Stimulated activated CD4-positive, alpha-beta T cell treated with anti-CD3 and anti-CD28 coated beads, TNF-alpha, amount 100 ng/mL, for 48 hours (primary cell): ENCODE measurements around the gene DNAH7.
"Not testable (repeated sequence)": the region's sequence is repeated elsewhere in the genome, so short reads cannot be mapped to it uniquely, and the experiment has no call there.

ENCODE experiments used
- DNase-seq, 3 donors: peaks; one replicate each; pipeline ENCODE4 v3.0.0-alpha.2; 2020; ENCODE audit warnings: low read depth in 3 of 3

The DNAH7 gene

GRCh38 chr2:195721042-195721441 is 347.6 kb downstream of the DNAH7 start:
- no peak for DNase-seq

DNA sequence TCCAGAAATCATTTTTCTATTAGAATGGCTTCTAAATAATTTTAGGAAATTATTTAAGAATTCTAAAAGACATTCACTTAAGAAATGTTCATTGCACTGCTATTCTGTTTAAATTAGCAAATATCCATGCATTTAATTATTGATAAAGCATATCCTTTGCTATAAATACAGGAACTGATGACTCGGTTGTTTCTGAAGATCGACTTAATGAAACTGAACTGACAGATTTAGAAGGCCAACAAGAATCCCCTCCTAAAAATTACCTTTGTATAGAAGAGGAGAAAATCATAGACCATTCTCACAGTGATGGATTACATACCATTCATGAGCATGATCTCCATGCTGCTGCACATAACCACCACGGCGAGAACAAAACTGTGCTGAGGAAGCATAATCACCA is 352.2 kb downstream of the DNAH7 start:
- DNase-seq, result no peak

GRCh38 chr2:195711478-195711877 is 357.2 kb downstream of the DNAH7 start:
- DNase-seq, result no peak

- no peak for DNase-seq
Observed at GRCh38 chr2:195709901-195710806, 358.5 kb downstream of the DNAH7 start.

DNA sequence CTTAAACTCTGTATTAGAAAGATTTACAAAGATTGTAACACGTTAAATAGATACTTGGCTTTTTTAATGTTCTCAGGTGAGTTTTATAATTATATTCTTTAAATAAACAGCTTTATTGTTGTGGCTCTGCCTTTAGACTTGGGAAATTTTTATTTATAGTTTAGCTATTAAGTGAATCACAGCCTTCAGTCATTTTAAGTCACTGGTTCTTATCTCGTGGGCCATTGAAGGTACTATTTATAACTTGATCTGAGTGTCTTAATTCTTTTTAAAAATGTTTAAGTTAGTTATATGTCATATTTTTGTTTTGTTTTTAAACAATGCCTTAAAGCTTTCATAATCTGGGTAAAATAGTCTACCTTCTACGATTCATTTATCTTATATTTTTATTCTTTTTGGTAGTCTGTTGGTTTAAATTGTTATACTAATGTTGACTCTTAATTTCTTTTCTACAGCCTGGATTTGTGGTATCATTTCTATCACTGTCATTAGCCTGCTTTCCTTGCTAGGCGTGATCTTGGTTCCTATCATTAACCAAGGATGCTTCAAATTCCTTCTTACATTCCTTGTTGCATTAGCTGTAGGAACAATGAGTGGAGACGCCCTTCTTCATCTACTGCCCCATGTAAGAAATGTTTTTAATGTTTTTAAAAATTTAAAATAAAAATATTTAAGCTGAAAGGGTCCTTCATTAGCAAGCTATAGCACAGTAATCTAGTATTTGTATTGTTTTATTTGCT is 362.3 kb downstream of the DNAH7 start:
- no peak for DNase-seq

DNA sequence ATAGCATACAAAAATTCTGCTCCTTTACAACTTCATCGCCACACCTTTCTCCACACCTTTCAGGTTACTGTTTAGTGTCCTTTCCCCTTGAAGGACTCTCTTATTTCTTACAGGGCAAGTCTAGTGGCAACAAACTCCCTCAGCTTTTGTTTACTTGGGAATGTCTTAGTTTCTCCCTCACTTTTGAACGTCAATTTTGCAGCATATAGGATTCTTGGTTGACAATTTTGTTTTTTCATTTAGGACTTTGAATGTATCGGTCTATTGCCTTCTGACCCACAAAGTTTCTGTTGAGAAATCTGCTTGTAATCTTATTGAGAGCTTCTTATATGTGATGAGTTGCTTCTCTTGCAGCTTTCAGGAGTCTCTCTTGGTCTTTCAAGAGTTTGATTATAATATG is 368.2 kb downstream of the DNAH7 start:
- no peak for DNase-seq

- no peak for DNase-seq
Observed at GRCh38 chr2:195697681-195698220, 370.9 kb downstream of the DNAH7 start.

DNA sequence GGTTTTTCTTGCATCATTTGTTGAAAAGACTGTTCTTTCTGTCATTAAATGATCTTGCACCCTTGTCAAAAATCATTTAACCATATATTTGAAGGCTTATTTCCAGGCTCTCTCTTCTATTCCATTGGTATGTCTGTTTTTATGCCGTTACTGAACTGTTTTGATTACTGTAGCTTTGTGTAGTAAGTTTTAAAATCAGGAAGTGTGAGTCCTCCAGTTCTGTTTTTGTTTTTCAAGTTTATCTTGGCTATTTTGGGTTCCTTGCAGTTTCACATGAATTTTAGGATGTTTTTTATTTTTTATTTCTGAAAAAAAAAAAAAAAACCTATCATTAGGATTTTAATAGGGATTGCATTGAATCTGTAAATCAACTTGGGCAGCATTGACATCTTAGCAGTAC is 372.6 kb downstream of the DNAH7 start:
- DNase-seq, result no peak

DNA sequence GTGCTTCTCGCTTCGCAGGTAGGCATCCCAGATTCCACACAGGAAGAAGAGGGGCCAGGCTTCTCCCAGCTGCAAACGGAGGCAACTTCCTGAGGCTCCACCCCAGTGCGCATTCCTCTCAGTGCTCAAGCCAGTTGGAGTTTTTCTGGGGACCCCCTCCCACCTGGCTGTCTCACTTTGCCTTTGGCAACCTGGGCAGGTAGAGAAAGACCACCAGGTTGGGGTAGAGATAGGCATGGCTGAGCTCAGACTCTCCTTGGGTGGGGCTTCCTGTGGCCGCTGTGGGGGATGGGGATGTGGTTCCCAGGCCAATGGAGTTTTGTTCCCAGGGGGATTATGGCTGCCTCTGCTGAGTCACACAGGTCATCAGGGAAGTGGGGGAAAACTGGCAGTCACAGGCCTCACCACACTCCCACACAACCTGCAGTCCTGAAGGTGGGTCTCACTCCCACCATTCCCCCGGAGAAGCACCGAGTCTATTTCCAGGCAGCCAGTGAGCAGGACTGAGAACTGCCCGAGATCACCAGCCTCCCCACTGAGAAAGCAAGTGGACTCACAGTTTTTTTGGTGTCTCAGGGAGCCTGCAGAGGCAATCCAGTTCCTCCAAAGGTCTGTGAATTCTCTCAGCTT is 373.5 kb downstream of the DNAH7 start:
- DNase-seq, result no peak

- DNase-seq, result no peak
Observed at GRCh38 chr2:195694553-195694952, 374.1 kb downstream of the DNAH7 start.

DNA sequence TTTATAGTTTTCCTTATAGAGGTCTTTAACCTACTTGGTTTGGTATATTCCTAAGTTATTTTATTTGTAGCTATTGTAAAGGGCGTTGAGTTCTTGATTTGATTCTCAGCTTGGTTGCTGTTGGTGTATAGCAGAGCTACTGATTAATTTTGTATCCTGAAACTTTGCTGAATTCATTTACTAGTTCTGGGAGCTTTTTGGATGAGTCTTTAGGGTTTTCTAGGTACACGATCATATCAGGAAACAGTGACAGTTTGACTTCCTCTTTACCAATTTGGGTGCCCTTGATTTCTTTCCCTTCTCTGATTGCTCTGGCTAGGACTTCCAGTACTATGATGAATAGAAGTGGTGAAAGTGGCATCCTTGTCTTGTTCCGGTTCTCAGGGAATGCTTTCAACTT is 376.1 kb downstream of the DNAH7 start:
- not testable (repeated sequence) for DNase-seq
